AG04449 (cell line): Measurements from ENCODE around the gene SIPA1L3.

Source experiments
- CTCF ChIA-PET: fragments of 350-600 bp; formaldehyde crosslinking; extraction: SDS; loops from one replicate; lab custom pipeline; 2021; ENCODE audit warnings: antibody characterized with exemption; lab: Yijun Ruan, JAX
- POLR2A ChIA-PET: fragments of 400-600, 350-600 bp; formaldehyde crosslinking; extraction: SDS; loops from one replicate; lab custom pipeline; 2020; ENCODE audit warnings: antibody characterized with exemption, inconsistent platforms; lab: Yijun Ruan, JAX
- DNase-seq: peaks from one replicate; pipeline ENCODE4 v3.0.0-alpha.2; 2010; ENCODE audit warnings: low read depth, low spot score
- H3K4me3 ChIP-seq: 2 replicates; pipeline ENCODE4 v1.5.1; 2011; ENCODE audit warnings: low read depth, mild to moderate bottlenecking, control low read depth, low read length
- CTCF ChIP-seq: IDR thresholded peaks from one replicate; pipeline ENCODE4 v1.5.1; 2011; ENCODE audit warnings: mild to moderate bottlenecking, moderate library complexity, low read length, control low read depth, inconsistent platforms; ENCODE audit not compliant: insufficient read depth; ENCODE audit errors: missing control alignments

Gene SIPA1L3

GRCh38 chr19:37955986-37956385 lies 49.0 kb downstream of the SIPA1L3 start:
- no peak for TF ChIP-seq CTCF
- H3K4me3 ChIP-seq, result no peak overlapping the region
- ChIA-PET CTCF (no interaction called here), POLR2A (no interaction called here)
- no peak for DNase-seq

- ChIA-PET POLR2A (interaction anchor here (0.6 kb wide), 1 partner anchor 11 kb away, joined by 3 read pairs; no protein-coding TSS in a partner anchor), CTCF (interaction anchor here (0.8 kb wide), 1 partner anchor 11 kb away, joined by 3 read pairs; no protein-coding TSS in a partner anchor)
- no peak for DNase-seq
- H3K4me3 ChIP-seq, result no peak overlapping the region
- no peak for TF ChIP-seq CTCF
These were observed 50.2 kb downstream of the SIPA1L3 start for GRCh38 chr19:37957176-37957575.

- no peak overlapping the region for H3K4me3 ChIP-seq
- TF ChIP-seq CTCF, result no peak
- ChIA-PET POLR2A (no interaction called here), CTCF (no interaction called here)
- no peak for DNase-seq
These were observed 52.7 kb downstream of the SIPA1L3 start for GRCh38 chr19:37959665-37960114.

GRCh38 chr19:37961198-37961597 lies 54.2 kb downstream of the SIPA1L3 start:
- DNase-seq, result no peak
- CTCF ChIA-PET, result interaction anchor here (1.7 to 3.2 kb wide), 2 partner anchors 59 to 134 kb away, joined by 4 to 11 read pairs; no protein-coding TSS in a partner anchor
- POLR2A ChIA-PET, result interaction anchor here (1.0 kb wide), 1 partner anchor 38 kb away, joined by 5 read pairs; no protein-coding TSS in a partner anchor
- no peak overlapping the region for H3K4me3 ChIP-seq
- TF ChIP-seq CTCF, result no peak

- DNase-seq, result no peak
- TF ChIP-seq CTCF, result no peak
- ChIA-PET POLR2A (interaction anchor here (0.8 kb wide), 1 partner anchor 40 kb away, joined by 3 read pairs; no protein-coding TSS in a partner anchor), CTCF (interaction anchor here (1.2 to 3.2 kb wide), 3 partner anchors 10 to 61 kb away, joined by 3 to 11 read pairs (median 7); no protein-coding TSS in a partner anchor)
- H3K4me3 ChIP-seq, result no peak overlapping the region
These were observed 56.4 kb downstream of the SIPA1L3 start for GRCh38 chr19:37963190-37963936.

GRCh38 chr19:37964109-37964508 lies 57.1 kb downstream of the SIPA1L3 start:
- no peak for TF ChIP-seq CTCF
- H3K4me3 ChIP-seq, result no peak overlapping the region
- no peak for DNase-seq
- ChIA-PET POLR2A (no interaction called here), CTCF (interaction anchor here (2.1 to 3.2 kb wide), 2 partner anchors 10 to 61 kb away, joined by 7 to 11 read pairs; no protein-coding TSS in a partner anchor)
